GM12892 (cell line): Measurements from ENCODE around the gene PTPRQ.

Experiments used
- POLR2A ChIP-seq: IDR thresholded peaks from 2 replicates; pipeline ENCODE4 v1.6.1; 2011; ENCODE audit warnings: low read depth, low read length, control low read depth
- POLR2AphosphoS5 ChIP-seq: IDR thresholded peaks from 2 replicates; pipeline ENCODE4 v1.6.1; 2011; ENCODE audit warnings: low read depth, low read length, control low read depth
- TAF1 ChIP-seq: IDR thresholded peaks from 2 replicates; pipeline ENCODE4 v1.6.1; 2011; ENCODE audit warnings: low read depth, mild to moderate bottlenecking, control low read depth, low read length, borderline replicate concordance

DNA sequence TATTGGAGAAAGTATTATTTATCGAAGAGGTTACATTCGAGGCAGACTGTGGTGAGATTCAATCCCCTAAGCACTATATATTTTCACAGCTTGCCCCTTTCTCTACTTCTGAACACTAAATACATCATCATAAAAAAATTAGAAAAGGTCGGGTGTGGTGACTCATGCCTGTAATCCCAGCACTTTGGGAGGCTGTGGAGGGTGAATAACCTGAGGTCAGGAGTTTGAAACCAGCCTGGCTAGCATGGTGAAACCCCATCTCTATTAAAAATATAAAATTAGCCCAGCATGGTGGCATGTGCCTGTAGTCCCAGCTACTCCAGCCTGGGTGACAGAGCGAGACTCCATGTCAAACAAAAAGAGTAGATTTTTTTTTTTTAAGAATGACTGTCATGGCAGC lies 192.8 kb downstream of the PTPRQ start:
- TF ChIP-seq POLR2A (no peak), TAF1 (no peak), POLR2AphosphoS5 (no peak)
